Heart left ventricle (tissue), 16 donors: ENCODE measurements around the gene E2F3. TPM values are rescaled to one million over a fixed set of nuclear protein-coding genes. Genes with fewer than 3 reads are reported as not detected.

Experiments used
- ATAC-seq, 4 donors: fragments of 200-7000 bp; cut with Tn5 transposase; one replicate each; pipeline ENCODE4 v1.9.1; 2020 to 2022; ENCODE audit warnings: moderate library complexity in 4 of 4, mild to moderate bottlenecking in 3 of 4, moderate number of reproducible peaks in 1 of 4
- DNase-seq, 5 donors: peaks; one replicate each; pipeline ENCODE4 v3.0.0-alpha.2; 2020
- H3K27ac ChIP-seq, 12 donors: fragments of 200-600 bp; sonication (generic) in 4 of 12; one replicate each; pipeline versions ENCODE4 v1.5.0 to v1.8.0; 2016 to 2022; ENCODE audit warnings: mild to moderate bottlenecking in 2 of 12
- H3K27me3 ChIP-seq, 9 donors: fragments of 200-600 bp; sonication (generic) in 2 of 9; one replicate each; pipeline versions ENCODE4 v1.5.1 to v1.8.0; 2016 to 2022; ENCODE audit warnings: mild to moderate bottlenecking in 3 of 9
- H3K36me3 ChIP-seq, 9 donors: fragments of 200-600 bp; sonication (generic) in 2 of 9; one replicate each; pipeline versions ENCODE4 v1.5.0 to v1.8.0; 2018 to 2022; ENCODE audit warnings: mild to moderate bottlenecking in 2 of 9
- H3K4me1 ChIP-seq, 12 donors: fragments of 200-600 bp; sonication (generic) in 4 of 12; one replicate each; pipeline versions ENCODE4 v1.5.0 to v1.8.0; 2016 to 2022; ENCODE audit warnings: mild to moderate bottlenecking in 3 of 12
- H3K4me3 ChIP-seq, 12 donors: fragments of 200-600 bp; sonication (generic) in 4 of 12; one replicate each; pipeline versions ENCODE4 v1.5.0 to v1.8.0; 2017 to 2022; ENCODE audit warnings: mild to moderate bottlenecking in 9 of 12, moderate library complexity in 4 of 12
- H3K9me3 ChIP-seq, 12 donors: fragments of 200-600 bp; sonication (generic) in 4 of 12; one replicate each; pipeline versions ENCODE4 v1.5.0 to v1.8.0; 2016 to 2022; ENCODE audit warnings: mild to moderate bottlenecking in 1 of 12
- CTCF ChIP-seq, 12 donors: fragments of 200-600 bp; sonication (generic) in 4 of 12; IDR thresholded peaks; one replicate each; pipeline versions ENCODE4 v1.5.0 to v1.8.0; 2018 to 2022; ENCODE audit warnings: antibody characterized with exemption in 12 of 12, mild to moderate bottlenecking in 5 of 12
- POLR2A ChIP-seq, 2 donors: fragments of 450-650 bp; IDR thresholded peaks; one replicate each; pipeline ENCODE4 v1.6.1; 2017; ENCODE audit warnings: antibody characterized with exemption in 2 of 2, mild to moderate bottlenecking in 2 of 2, moderate library complexity in 2 of 2
- WGBS, 4 donors: extraction: QIAGEN DNeasy Blood & Tissue Kit in 2 of 4; methylation state at CpG; one replicate each; pipeline versions ENCODE4 v1.1.5 to v1.1.7; 2013 to 2018; 5-methylcytosine and 5-hydroxymethylcytosine counted together
- intact Hi-C, 10 donors: fragments of 100-400 bp; cut with DNase I; formaldehyde crosslinking; loops; one replicate each; pipeline versions ENCODE4 v1.11.1 to v1.14.2; 2022
- polyA plus RNA-seq, 2 donors: library from polyadenylated mRNA; stranded (reverse); fragments of 200-250 nt; gene quantifications; one replicate each; pipeline ENCODE4 v1.2.3, GENCODE V29; 2013
- total RNA-seq, 9 donors: library from RNA; depleted of rRNA in 2 of 9; stranded (reverse); fragments of >200 nt in 2 of 9; fragmentation: NEBNext Ultra II Directional in 3 of 9; extraction: Animal tissue kit (Norgen Biotek cat#: 25700) in 3 of 9; gene quantifications; one replicate each; pipeline versions ENCODE4 v1.1.0 to v1.2.4, GENCODE V29; 2016 to 2023
- donor health status: ischemic (EF 13 %, LVEDD 7.1; RV severe dilation, severe dysfunction).
- donor health status: healthy with polysubstance abuse.
- donor health status: DM: no; HTN: yes; CAD: no.
- donor health status: DM: no; HTN: no; CAD: no.
- donor health status: ischemic (EF 25% LVEDD 6.9; RV normal size, moderate dysfunction).
- donor health status: ischemic (EF 25% LVEDD 5.7; RV mildly dilated, moderate dysfunction).
- donor health status: healthy.
- donor health status: DM: yes; HTN: yes; CAD: no.
- donor health status: ischemic (EF 35%, LVEDD 5.7; RV mildly dilated, moderate dysfunction).
- donor health status: nonischemic (EF 11% LVEDD 7.7; RV severe dilation, severe dysfunction).
- donor health status: DM: yes; HTN: yes; CAD: no.
- donor health status: PGD.
- donor health status: ischemic (EF 29% LVEDD 5.4; RV normal size, mild dysfunction).
- donor health status: nonischemic (EF 23%, LVEDD 6.1; RV moderate dilation, normal function).

E2F3 gene
- total and polyA plus RNA-seq, 11 donors: 2.7 to 13.8 (median 6.7) TPM

GRCh38 chr6:20490591-20490990, 88.9 kb downstream of the E2F3 start:
- ATAC-seq: no peak

GRCh38 chr6:20492099-20492498, 90.4 kb downstream of the E2F3 start:
- no peak for DNase-seq
- intact Hi-C loops: no loop called here
- ATAC-seq: no peak
- Histone ChIP-seq H3K27me3 (no peaks in the 10 kb centered on the region), H3K9me3 (no peaks in the 10 kb centered on the region), H3K4me1 (peaks cover 0 to 4% (median 0%) of the 10 kb centered on the region in 12 donors), H3K36me3 (peaks cover 0 to 47% (median 32%) of the 10 kb centered on the region in 9 donors), H3K27ac (no peak overlapping the region), H3K4me3 (no peak overlapping the region)
- no peak for TF ChIP-seq CTCF (IDR thresholded peaks at IDR 0.05)
- no peak for TF ChIP-seq POLR2A (IDR thresholded peaks at IDR 0.05)
- 83 to 100% (median 93%) methylated on average over 2 of the region's 2 CpGs for WGBS, 4 donors

More at GRCh38 chr6:20490591-20490990, 88.9 kb downstream of the E2F3 start:
- Histone ChIP-seq H3K4me1 (no peaks in the 10 kb centered on the region), H3K36me3 (peaks cover 0 to 60% (median 45%) of the 10 kb centered on the region in 9 donors), H3K27me3 (no peaks in the 10 kb centered on the region), H3K27ac (no peak overlapping the region), H3K4me3 (no peak overlapping the region), H3K9me3 (no peaks in the 10 kb centered on the region)
- WGBS, 4 donors: 92 to 96% (median 94%) methylated on average over 6 of the region's 6 CpGs
- no peak for DNase-seq
- intact Hi-C loops: no loop called here
- TF ChIP-seq CTCF (IDR thresholded peaks at IDR 0.05) (no peak), POLR2A (IDR thresholded peaks at IDR 0.05) (no peak)

- Histone ChIP-seq H3K4me1 (peaks cover 0 to 29% (median 0%) of the 10 kb centered on the region in 12 donors), H3K27ac (peak overlapping the region in 1 of 12 donors; percentile 65), H3K36me3 (no peaks in the 10 kb centered on the region), H3K4me3 (no peak overlapping the region), H3K9me3 (peaks cover 0 to 4% (median 0%) of the 10 kb centered on the region in 12 donors), H3K27me3 (no peaks in the 10 kb centered on the region)
- peak in 1 of 4 donors; percentile 18 for ATAC-seq
- no peak for DNase-seq
- intact Hi-C loops: no loop called here
- TF ChIP-seq POLR2A (IDR thresholded peaks at IDR 0.05) (no peak), CTCF (IDR thresholded peaks at IDR 0.05) (no peak)
- WGBS, 4 donors: 64 to 71% (median 68%) methylated on average over 8 of the region's 8 CpGs
Observed at GRCh38 chr6:20497216-20498040, 95.7 kb downstream of the E2F3 start.

GRCh38 chr6:20498041-20498385, 96.3 kb downstream of the E2F3 start:
- peak overlapping the region in 1 of 12 donors; percentile 65 for H3K27ac ChIP-seq
- TF ChIP-seq CTCF (IDR thresholded peaks at IDR 0.05): no peak
- TF ChIP-seq POLR2A (IDR thresholded peaks at IDR 0.05): no peak
- no peak for DNase-seq
- no peak overlapping the region for H3K4me3 ChIP-seq
- intact Hi-C loops: no loop called here
- H3K4me1 ChIP-seq: peaks cover 0 to 29% (median 0%) of the 10 kb centered on the region in 12 donors
- H3K9me3 ChIP-seq: peaks cover 0 to 4% (median 0%) of the 10 kb centered on the region in 12 donors
- H3K36me3 ChIP-seq: no peaks in the 10 kb centered on the region
- 86 to 92% (median 90%) methylated on average over 2 of the region's 2 CpGs for WGBS, 4 donors
- no peak for ATAC-seq
- H3K27me3 ChIP-seq: no peaks in the 10 kb centered on the region
